ENCODE results near the gene NRIP3.
A peak's percentile ranks its signal among the peaks of the same experiment; 100 is the strongest.
"Not testable (repeated sequence)": the region's sequence is repeated elsewhere in the genome, so short reads cannot be mapped to it uniquely, and the experiment has no call there.

NRIP3 gene

DNA sequence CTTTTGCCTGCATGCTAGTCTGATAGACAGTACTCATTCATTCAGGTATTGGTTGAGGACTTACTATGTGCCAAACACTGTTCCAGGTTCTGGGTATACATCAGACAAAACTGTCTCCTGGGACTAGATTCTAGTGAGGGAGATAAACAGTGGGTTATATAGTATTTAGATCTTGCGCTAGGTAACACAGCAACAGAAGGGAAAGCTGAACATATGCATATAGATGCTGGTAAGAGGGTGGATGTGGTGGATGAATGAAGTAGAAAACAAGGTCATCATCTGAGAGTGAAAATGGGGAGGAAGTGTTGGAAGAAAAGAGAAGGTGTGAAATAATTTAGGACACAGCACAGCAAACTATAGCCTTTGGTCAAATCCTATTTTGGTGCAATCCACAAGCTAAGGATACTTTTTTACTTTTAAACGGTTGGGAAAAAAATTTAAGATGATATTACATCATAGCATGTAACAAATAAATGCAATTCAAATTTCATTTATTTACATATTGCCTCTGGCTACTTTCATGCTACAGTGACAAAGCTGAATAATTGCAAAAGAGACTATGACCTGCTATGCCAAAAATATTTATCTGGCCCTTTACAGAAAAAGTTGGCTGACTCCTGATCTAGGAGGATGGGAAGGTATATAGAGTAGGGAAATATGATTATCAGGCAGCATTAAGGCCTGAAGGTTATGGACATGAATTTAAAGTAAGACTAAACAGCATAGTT, 32.4 kb downstream of the NRIP3 start:
- DNase-seq (ENCODE audit: low spot score) = no peak

DNA sequence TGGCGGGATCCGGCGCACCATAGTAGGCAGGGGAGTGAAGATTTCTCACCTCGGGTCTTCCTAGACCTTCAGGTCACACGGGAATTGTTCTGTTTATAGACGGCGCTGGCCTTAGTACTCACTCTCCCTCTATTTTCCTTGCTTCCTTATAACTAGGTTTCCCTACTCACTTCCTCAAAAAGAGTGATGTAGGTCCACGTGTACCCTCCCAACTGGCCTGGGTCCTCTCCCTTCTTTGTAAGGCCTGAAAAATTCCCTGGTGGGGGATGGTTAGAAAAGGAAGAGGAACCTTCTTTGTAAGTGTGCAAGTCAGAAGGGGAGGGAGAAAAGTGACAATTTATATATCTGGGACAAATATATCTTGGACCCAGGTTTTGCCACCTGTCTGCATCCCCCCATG, 36.6 kb downstream of the NRIP3 start:
- DNase-seq (ENCODE audit: low spot score) = no peak

DNA sequence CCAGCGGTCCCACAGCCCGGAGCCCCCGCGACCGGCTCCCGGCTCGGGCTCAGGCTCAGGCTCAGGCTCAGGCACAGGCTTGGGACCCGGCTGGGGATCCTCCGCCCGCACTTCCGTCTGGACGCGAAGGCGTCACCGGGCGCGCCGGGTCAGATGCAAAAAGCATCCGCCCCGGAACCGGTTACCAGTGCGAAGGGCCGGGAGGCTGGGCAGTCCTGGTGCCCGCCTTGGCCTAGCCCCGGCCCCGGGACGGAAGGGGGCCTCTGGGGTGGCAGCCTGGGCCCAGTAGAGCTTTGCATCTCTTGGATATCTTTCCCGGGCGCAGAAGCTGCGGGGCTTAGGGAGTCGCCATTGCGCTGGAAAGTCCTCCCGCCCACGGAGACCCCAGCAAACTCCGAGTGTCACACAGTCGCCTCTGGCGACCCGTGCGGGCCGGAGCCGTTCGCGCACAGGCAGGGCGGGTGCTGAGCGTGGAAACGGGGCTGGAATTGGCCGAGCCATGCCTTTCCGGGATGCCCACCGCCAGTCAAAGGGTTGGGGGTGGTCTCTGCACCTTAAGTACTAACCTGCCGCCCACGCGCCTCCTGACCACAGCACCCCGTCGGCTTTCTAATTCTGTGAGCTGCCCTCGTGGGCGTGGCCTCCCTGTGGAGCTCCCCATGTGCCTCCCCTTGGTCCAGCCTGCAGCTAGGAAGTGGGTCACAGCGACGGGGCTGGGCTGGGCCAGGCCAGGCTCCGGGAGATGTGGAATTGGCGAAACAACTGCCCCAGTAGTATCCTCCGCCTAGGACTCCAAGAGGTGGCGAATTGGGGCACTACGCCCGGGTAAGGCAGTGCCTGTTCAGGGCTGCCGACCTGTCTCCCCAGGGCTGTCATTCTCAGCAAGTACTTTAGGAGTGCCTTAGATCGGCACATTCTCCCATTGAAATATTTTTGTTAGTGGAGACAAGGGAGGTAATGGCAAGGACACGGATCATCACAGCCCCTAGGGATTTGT, 39.2 kb downstream of the NRIP3 start, which contains the start of gene TMEM9B:
TSS of gene TMEM9B (minus strand) at position 119 of the 997 bp plus-strand sequence. CDS start 129 bp downstream, outside the sequence.
- DNase-seq (ENCODE audit: low spot score) = peak; percentile 67

DNA sequence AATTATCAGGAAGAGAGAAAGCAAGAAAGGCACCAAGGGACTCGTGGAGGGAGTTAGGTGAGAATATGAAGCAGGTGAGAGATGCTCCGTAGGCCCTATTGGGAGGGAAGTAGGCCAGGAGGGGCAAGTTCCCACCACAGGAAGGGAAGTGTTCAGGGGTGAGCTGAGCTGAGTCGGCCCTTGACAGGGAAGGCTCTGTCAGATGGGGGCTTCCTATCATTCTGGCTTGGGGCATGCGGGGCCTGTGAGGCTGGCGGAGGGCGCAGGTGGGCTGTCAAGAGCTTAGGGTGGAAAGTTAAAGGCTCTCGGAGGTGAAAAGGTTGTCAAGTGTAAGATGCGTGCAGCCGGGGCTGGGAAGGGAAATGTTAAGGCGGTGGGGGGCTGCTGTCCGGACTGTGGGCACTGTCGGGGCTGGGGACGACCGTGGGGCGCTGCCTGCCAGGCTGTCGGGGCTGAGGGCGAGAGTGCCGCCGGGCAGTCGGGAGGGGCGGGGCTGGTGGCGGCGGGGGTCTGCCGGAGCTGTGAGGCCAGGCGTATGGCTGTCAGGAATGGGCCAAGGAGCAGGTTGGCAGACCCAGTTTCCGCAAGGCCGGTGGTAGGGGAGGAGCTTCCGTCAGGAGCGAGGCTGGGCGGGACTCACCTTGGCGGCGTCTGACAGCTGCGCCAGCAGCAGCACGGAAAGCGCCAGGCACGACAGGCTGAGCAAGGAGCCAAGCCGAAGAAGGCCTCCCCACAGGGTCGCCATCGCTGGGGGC, 40.1 kb downstream of the NRIP3 start:
- peak; percentile 30 for DNase-seq (ENCODE audit: low spot score)

DNA sequence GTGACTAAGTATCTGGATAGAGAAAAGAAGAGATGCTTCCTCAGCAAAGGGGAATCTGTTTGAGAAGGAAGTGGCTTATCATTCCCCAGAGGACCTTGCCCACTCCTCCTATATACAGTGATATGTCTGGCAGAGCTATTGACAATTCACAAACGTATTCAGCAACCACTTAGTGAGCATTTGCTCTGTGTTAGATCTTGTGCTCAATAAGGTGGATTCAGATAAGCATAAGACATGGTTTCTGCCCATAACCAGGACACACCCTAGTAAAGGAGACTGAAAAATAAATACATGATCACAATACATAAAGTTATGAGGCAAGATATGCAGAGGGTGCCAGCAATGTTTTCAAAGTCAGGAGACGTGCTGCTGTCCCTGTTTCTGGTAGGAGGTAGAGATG, 41.0 kb downstream of the NRIP3 start:
- no peak for DNase-seq (ENCODE audit: low spot score)

DNA sequence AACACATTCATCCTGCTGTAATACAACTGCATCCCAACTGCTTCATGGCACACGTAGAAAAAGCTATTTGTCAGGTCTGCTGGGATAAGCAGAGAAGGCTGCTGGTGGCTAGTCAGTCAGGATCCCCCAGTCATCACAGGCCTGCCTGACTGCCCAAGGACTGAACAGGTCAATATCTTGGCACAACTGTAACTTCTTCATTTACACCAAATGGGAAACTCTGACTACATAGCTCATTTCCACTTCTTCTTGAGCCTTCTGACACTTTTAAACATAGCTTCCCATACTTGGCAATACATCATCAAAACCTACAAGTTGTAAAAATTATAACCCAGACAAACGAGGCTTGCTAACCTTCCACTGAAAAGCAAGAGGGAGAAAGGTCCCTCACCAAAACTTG, 42.4 kb downstream of the NRIP3 start:
- DNase-seq (ENCODE audit: low spot score) = no peak

DNA sequence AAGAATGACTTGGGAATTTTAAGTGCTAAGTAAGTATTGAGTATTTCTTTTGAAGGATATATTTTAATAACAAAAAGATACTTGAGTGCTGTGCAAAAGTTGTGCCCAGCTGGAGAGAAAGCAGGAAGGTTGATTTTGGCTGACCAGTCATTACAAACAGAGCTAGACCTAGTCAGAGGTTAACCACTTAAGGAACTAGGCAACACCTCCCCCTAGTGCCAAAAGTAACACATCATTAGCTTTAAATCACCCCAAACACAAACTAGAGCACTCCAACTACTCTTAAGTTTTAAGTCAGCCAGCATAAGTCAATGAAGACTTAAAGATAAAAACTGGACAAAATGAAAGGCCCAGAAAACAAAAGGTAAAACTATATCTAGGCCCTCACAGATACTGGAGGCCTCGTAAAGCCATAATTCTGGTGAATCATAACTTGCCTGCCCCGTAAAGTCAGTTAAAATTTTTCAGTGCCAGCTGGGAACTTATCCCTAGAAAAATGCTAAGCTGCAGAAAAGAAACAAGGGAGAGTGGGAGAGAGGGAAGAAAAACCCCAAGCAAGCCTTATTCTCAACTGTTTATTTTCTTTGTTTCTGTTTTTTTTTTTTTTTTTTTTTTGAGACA, 44.1 kb downstream of the NRIP3 start:
- peak; percentile 85 for DNase-seq (ENCODE audit: low spot score)

DNA sequence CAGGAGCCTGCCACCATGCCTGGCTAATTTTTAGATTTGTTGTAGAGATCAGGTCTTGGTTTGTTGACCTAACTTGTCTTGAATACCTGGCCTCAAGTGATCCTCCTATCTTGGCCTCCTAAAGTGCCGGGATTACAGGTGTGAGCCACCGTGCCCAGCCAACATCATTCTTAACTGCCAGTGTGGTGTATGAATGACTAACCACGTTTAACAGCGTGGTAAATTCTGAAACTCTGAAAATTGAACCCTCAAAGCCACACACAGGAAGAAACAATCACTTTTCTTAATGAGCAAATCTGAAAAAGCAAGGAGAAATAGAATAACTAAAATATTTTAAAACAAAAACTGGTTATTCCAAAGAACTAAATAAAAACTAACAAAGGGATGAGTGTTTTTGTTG, 46.9 kb downstream of the NRIP3 start:
- no peak for DNase-seq (ENCODE audit: low spot score)

DNA sequence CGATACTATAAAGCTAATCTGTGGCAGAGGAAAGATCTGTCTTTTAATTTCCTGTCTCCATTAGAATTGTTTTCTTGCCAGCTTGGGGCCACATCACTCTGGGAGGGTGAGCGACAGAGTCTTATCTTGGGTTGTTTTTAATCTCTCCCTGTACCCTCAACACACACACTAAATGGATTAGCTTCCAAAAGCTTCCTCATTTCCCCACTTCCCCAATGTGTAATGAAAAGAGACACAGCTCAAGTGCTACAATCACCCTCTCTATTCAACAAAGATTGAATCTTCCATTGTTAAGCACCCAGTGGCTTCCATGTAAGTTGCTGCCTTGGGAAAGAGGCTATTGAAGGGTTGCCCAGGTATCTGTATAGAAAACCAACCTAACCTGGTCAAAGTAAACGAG, 54.9 kb downstream of the NRIP3 start:
- DNase-seq (ENCODE audit: low spot score) = no peak

DNA sequence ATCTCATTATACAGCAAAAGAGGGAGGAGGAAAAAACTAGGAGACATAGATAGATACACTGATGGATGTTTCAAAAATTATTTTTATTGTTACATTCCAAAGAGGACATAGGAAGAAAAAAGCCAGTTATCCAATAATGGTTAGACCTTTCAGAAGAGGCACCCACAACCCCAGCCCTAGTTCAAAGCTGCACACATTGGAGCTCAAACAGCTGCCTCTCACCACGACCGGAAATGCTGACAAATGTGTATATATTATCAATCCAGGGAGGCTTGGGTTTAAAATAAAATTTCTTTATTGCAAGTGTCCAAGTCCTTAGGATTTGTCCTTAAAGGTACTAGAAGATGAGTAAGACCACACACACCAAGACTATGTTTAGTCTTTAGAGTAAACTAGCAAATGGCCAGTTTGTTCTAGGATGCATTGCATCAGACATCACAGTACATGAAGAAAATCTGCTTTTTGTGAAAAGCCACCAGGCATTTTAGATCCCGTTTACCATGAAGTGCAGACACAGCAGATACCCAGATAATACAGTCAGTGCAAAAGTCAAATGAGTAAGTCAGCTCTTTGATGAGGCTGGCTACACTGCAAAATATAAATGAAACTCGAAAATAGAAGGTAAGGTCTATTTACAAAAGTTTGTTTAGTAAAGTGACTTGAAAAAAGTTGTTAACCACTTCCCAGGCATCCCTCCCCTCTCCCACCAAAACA, 56.4 kb downstream of the NRIP3 start:
- no peak for DNase-seq (ENCODE audit: low spot score)

DNA sequence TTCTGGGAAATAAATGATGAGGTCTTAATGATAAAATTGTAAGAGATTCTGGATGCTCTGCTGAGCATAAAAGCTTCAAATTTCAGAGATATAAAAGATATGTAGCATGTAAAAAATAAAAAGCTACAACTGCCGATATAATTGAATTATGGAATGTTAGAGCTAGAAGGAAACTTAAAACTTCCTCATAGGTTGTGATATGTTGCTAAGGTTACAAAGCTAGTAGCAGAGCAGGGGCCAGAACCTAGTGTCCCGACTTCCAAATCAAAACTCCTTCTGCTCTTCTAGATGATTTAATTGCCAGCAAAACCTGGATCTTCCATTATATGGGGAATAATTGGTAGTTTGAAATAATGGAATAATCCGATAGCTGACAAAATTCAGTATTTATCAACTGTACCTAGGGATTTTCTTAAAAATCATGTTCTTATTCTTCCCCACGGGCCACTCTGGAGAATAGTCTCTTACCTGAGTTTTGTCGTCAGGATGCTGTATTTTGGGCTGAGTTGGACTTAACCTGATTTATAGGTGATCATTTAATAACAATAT, 61.2 kb downstream of the NRIP3 start, which contains the start of gene ASCL3:
TSS of gene ASCL3 (minus strand) at position 499 of the 549 bp plus-strand sequence. CDS start 4,855 bp downstream, outside the sequence.
- no peak for DNase-seq (ENCODE audit: low spot score)

DNA sequence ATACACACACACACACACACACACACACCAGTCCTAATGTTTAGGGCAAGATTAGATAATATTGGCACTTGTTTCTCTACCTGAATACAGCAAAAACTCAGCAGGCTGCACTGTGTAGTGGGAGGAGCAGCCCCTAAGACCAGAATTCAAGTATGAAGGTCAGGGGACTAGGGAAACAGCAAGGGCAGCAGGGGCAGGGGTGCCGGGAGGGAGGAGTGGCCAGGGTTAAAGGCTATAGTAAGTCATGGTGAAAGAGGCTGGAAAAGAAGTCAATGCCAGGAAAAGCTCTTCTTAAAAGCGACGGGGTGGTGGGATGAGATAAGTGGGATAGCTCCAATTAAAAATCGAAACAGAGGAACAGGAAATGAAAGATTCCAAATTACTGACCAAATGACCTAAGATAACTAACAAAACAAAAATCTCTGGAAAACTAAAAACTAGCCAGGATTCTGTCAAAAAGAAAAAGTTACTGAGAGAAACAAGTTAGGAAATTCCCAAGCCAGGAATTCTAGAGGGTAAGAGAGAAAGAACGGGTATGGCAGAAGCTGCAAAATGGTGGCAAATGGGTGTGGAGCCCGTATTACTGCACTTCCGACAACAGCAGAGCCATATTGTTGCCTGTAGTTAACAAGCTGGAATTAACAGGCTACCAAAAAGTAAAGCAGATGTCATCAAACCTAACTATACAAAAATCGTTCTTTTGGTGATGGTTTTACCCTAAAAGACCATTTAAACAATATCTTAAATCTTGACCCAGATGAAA, 62.3 kb downstream of the NRIP3 start:
- DNase-seq (ENCODE audit: low spot score) = no peak

DNA sequence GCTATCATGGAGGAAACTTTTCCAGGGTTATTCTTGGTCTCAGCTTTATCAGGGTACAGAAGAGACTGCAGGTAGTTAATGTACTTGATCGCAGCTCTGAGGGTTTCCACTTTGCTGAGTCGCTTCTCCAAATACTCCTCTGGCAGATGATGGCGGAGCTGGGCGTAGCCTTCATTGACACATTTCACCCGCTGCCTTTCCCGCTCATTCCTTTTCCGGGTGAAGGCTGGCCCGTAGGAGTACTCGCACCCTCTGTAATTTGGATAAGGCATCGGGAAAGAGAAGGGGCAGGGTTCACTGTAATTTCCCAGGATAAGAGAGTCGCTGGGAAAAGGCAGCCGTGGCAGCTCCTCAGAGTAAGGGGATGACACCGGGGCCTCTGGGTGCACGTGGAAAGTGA, 66.1 kb downstream of the NRIP3 start:
- no peak for DNase-seq (ENCODE audit: low spot score)

DNA sequence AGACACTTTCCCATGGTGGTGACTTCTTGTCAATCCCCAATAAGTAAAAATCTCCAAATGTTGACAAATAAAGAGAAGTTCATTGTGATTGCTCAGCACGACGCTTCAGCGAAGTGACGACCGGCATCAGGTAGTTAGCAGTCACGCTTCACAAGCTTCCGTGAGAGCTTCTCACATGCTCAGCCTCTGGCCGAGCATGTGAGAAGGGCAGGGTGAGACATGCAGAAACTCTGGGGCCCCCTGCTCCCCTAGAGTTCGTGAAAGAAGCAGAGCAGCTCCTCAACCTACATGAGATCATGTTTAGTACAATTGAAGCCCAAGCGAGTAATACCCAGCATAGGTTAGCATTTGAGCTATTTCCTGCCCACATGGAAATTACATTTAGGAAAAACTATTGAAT, 66.6 kb downstream of the NRIP3 start:
- DNase-seq (ENCODE audit: low spot score) = no peak

DNA sequence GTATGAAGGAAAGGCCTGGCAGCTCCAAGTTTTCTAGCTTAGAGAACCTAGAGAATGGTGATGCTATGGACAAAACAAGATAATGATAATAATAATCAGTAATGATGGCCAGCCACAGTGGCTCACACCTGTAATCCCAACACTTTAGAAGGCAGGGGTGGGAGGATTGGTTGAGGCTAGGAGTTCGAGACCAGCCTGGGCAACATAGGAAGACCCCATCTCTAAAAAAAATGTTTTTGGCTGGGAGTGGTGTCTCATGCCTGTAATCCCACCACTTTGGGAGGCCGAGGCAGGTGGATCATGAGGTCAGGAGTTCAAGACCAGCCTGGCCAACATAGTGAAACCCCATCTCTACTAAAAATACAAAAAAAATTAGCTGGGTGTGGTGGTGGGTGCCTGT, 68.0 kb downstream of the NRIP3 start:
- DNase-seq (ENCODE audit: low spot score) = not testable (repeated sequence)

DNA sequence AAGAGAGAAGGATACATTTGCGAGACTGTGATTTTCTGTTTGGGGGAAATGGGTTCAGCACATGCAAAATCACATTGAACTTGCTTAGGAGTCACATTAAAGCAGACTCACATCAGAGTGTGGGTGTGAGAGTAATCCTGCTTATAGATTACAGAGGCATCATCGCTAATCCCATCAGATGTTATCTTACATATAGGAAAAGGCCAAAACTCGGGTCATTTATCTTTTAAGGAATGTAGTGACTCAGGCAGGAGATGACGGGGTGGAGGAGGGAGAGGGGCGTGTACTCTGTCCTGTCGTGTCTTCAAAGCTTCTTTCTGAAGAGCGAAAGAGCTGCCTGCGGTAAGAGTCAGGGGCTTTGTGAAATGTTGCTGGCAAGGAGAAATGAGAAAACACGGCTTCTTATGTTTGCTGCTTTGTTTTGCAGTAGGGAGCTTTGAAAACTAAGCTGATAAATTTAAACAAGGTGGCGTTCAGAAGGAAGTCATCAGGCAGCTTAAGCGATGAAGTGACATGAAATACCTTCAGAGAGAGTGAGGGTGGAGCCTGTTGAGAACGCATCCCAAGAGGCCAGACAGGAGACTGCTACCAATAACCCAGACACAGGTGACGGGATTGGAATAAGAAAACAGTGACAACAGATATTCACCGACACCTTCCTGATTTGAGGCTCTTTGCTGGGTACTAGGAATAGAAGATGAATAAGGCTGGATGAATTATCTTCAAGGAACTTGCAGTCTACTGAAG, 68.9 kb downstream of the NRIP3 start:
- DNase-seq (ENCODE audit: low spot score) = peak; percentile 58

DNA sequence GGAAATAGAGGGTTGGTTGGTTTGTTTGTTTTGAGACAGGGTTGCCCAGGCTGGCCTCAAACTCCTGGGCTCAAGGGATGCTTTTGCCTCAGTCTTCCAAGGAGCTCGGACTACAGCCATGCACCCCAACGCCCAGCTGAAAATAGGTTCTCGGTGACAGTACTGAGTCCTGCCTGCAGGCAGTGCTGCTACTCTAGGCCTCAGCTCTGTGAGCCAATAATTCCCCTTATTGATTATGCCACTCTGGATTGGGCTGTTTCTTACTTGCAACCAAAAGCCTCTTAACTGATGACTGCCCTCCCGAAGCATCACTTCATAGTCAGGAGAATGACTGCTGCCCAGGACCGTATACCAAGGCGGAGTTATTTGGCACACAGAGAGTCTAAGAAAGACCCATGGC, 69.9 kb downstream of the NRIP3 start:
- DNase-seq (ENCODE audit: low spot score) = no peak

DNA sequence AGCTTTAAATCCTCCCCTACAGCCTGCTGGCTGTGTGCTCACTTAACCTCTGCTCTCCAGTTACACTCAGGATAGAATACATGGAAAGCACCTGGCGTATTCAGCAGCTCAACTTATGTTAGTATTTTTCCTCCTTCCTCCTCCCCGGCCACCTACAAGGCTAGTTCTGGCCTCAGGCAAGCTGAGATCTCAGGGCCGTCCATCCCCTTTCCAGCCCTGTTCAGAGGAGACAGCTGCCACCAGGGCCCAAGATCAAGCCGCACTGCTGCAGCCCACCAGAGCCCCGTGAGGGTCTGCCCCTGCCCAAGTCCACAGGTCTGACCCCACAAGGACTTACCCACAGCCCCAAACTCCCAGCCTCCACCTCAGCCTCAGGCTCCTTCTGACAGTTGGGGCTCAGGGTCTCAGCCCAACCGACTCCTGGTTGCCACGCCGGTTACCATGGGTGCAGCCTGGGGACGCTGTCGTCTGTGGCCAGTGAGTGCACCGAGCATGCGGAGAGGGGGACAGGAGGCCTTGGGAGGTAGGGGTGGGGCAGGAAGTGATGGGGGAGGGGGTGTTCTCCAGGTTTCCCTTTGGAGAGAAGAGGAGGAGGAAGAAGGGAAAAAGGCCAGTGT, 71.1 kb downstream of the NRIP3 start, which contains the start of gene C11orf16:
TSS of gene C11orf16 (minus strand) at position 384 of the 617 bp plus-strand sequence. CDS start 639 bp downstream, outside the sequence.
- DNase-seq (ENCODE audit: low spot score) = no peak

All from COLO829 (cell line).